Uterus (tissue), 4 donors: ENCODE results near the gene PTCRA. TPM values are rescaled to one million over a fixed set of nuclear protein-coding genes. Genes with fewer than 3 reads are reported as not detected.
"Not testable (repeated sequence)": the region's sequence is repeated elsewhere in the genome, so short reads cannot be mapped to it uniquely, and the experiment has no call there.

Experiments
- DNase-seq, 2 donors: peaks; one replicate each; pipeline ENCODE4 v3.0.0-alpha.2; 2019 to 2020
- H3K27ac ChIP-seq, 2 donors: fragments of 200-600 bp; sonication (generic); 1 replicate in 1 of 2; 2 replicates in 1 of 2; pipeline ENCODE4 v1.5.1; 2016 to 2018
- H3K27me3 ChIP-seq, 2 donors: fragments of 200-600 bp; sonication (generic); one replicate each; pipeline ENCODE4 v1.5.1; 2018 to 2019; ENCODE audit warnings: control low read depth in 1 of 2
- H3K36me3 ChIP-seq, 2 donors: fragments of 200-600 bp; sonication (generic); one replicate each; pipeline ENCODE4 v1.5.1; 2019; ENCODE audit warnings: control low read depth in 1 of 2
- H3K4me1 ChIP-seq, 2 donors: fragments of 200-600 bp; sonication (generic); one replicate each; pipeline ENCODE4 v1.5.1; 2018 to 2019; ENCODE audit warnings: control low read depth in 1 of 2
- H3K4me3 ChIP-seq, 2 donors: fragments of 200-600 bp; sonication (generic); 1 replicate in 1 of 2; 2 replicates in 1 of 2; pipeline ENCODE4 v1.5.1; 2018 to 2019; ENCODE audit warnings: mild to moderate bottlenecking in 1 of 2
- H3K9me3 ChIP-seq, 2 donors: fragments of 200-600 bp; sonication (generic); one replicate each; pipeline ENCODE4 v1.5.1; 2019; ENCODE audit warnings: control low read depth in 1 of 2
- CTCF ChIP-seq, 4 experiments: fragments of 200-600 bp in 2 of 4; fragments of 450-650 bp in 2 of 4; sonication (generic) in 2 of 4; IDR thresholded peaks; one replicate each; pipeline ENCODE4 v1.5.1; 2016 to 2019; ENCODE audit warnings: antibody characterized with exemption in 4 of 4, mild to moderate bottlenecking in 2 of 4, moderate library complexity in 1 of 4
- POLR2A ChIP-seq, 2 donors: fragments of 450-650 bp; IDR thresholded peaks; one replicate each; pipeline ENCODE4 v1.6.1; 2016; ENCODE audit warnings: antibody characterized with exemption in 2 of 2, mild to moderate bottlenecking in 1 of 2, moderate library complexity in 1 of 2
- intact Hi-C: fragments of 100-400 bp; cut with DNase I; formaldehyde crosslinking; loops from one replicate; pipeline ENCODE4 v1.15.1; 2023; ENCODE audit warnings: low total_unique reads
- total RNA-seq, 4 donors: library from RNA; depleted of rRNA in 3 of 4; stranded (reverse); fragments of >200 nt in 3 of 4; gene quantifications; one replicate each; pipeline versions ENCODE4 v1.1.0 to v1.2.4, GENCODE V29; 2014 to 2023
- donor health status: DM: yes; HTN: yes; CAD: no.

Gene PTCRA
- total RNA-seq, 4 donors from 2014 or later = 2.0 TPM; not detected in 3

DNA sequence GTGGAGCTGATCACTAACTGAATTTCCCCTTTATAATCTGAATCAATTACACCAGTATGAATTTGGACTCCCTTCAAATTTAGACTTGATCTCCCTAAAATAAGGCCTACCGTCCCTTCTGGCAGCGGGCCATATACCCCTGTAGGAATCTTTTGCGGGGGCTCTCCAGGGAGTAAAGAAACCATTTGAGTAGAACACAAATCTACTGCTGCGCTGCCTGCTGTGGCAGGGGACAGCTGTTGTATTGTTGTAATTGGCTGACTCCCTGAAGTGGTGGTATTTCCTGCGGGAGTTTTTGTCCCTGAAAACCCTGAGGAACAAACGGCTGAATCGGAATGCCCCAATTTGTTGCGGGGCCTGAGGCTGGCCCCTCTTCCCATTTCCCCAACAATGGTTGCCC is 16.0 kb upstream of the PTCRA start:
- no peak for DNase-seq
- no peak for TF ChIP-seq POLR2A (IDR thresholded peaks at IDR 0.05)
- no peak for TF ChIP-seq CTCF (IDR thresholded peaks at IDR 0.05)
- H3K36me3 ChIP-seq = no peaks in the 10 kb centered on the region
- no peaks in the 10 kb centered on the region for H3K9me3 ChIP-seq
- no peak overlapping the region for H3K27ac ChIP-seq
- no peak overlapping the region for H3K4me3 ChIP-seq
- H3K4me1 ChIP-seq = no peaks in the 10 kb centered on the region
- H3K27me3 ChIP-seq = no peaks in the 10 kb centered on the region
- intact Hi-C loops = loop anchor here (5.0 kb wide), 1 partner anchor 242 kb away; no protein-coding TSS in a partner anchor

- H3K27ac ChIP-seq = peak overlapping the region in 1 of 2 donors; percentile 12
- peak overlapping the region in 1 of 2 donors; percentile 20 for H3K4me3 ChIP-seq
- no peaks in the 10 kb centered on the region for H3K4me1 ChIP-seq
- no peaks in the 10 kb centered on the region for H3K27me3 ChIP-seq
- H3K9me3 ChIP-seq = no peaks in the 10 kb centered on the region
- H3K36me3 ChIP-seq = no peaks in the 10 kb centered on the region
- DNase-seq = peak; percentile 74 to 84
- intact Hi-C loops = loop anchor here (5.0 kb wide), 1 partner anchor 241 kb away; no protein-coding TSS in a partner anchor
- TF ChIP-seq CTCF (IDR thresholded peaks at IDR 0.05) (peak; percentile 88 to 95 (median 92)), POLR2A (IDR thresholded peaks at IDR 0.05) (no peak)
Measured at GRCh38 chr6:42901538-42901957, 14.3 kb upstream of the PTCRA start.

- intact Hi-C loops = loop anchor here (5.0 kb wide), 1 partner anchor 240 kb away; no protein-coding TSS in a partner anchor
- H3K4me3 ChIP-seq, DNase-seq: not testable (repeated sequence)
Measured at GRCh38 chr6:42902429-42903263, 13.2 kb upstream of the PTCRA start.

GRCh38 chr6:42904467-42904866 is 11.4 kb upstream of the PTCRA start:
- TF ChIP-seq CTCF (IDR thresholded peaks at IDR 0.05) (no peak), POLR2A (IDR thresholded peaks at IDR 0.05) (no peak)
- H3K27ac ChIP-seq = no peak overlapping the region
- no peak for DNase-seq
- H3K4me3 ChIP-seq = no peak overlapping the region
- no peaks in the 10 kb centered on the region for H3K36me3 ChIP-seq
- H3K4me1 ChIP-seq = no peaks in the 10 kb centered on the region
- H3K9me3 ChIP-seq = no peaks in the 10 kb centered on the region
- H3K27me3 ChIP-seq = no peaks in the 10 kb centered on the region
- intact Hi-C loops = loop anchor here (5.0 kb wide), 1 partner anchor 238 kb away; no protein-coding TSS in a partner anchor

More at GRCh38 chr6:42902429-42903263, 13.2 kb upstream of the PTCRA start:
- H3K27ac ChIP-seq = peak overlapping the region; percentile 12 to 45
- not testable (repeated sequence) for H3K36me3 ChIP-seq, H3K27me3 ChIP-seq, H3K4me1 ChIP-seq, H3K9me3 ChIP-seq

DNA sequence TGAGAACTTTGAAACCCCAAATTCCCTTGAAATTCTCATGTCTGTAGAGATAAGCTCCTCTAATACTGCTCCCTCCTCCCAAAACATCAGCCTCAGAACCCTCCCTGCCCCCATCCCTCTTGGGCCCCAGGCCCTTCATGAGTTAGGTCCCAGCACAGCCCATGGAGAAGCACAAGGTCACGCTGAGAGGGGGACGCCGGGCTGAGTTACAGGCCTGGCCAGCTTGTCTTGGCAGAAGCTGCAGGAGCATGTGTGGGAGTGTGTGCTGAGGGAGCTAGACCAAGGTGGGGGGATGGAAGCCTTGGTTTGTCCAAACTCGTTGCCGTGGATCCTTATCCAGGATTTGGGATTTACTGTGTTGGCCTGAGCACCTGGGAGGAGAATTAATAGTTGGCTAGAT is 8.5 kb upstream of the PTCRA start:
- H3K36me3 ChIP-seq = no peaks in the 10 kb centered on the region
- peaks cover 0 to 6% of the 10 kb centered on the region in 2 donors for H3K4me1 ChIP-seq
- no peaks in the 10 kb centered on the region for H3K9me3 ChIP-seq
- no peak overlapping the region for H3K4me3 ChIP-seq
- no peak for TF ChIP-seq CTCF (IDR thresholded peaks at IDR 0.05)
- no peak for TF ChIP-seq POLR2A (IDR thresholded peaks at IDR 0.05)
- intact Hi-C loops = no loop called here
- peak; percentile 74 to 80 for DNase-seq
- peak overlapping the region; percentile 23 to 56 for H3K27ac ChIP-seq
- peaks cover 0 to 6% of the 10 kb centered on the region in 2 donors for H3K27me3 ChIP-seq
